Kidney capillary endothelial cell (primary cell): Measurements from ENCODE around the gene MSX1.

Source experiments
- DNase-seq: peaks from one replicate; pipeline ENCODE4 v3.0.0-alpha.2; 2018; ENCODE audit warnings: low spot score

MSX1 gene

DNA sequence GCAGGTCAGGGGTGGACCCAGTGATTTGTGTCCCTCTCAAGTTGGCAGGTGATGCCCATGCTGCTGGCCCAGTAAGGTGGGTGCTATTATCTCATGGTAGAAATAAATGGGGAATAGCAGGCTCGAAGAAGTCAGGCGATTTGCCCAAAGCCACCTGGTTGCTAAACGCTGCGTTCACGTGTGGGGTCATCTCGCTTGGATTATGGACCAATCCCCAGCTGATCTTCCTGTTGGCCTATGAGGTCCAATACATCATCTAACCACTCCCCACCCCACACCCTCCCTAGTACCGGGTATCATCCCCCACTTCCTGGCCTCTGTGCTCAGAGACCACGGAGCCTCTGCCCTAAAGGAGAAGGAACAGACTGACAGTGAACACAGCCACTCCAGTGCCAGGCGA is 18.3 kb upstream of the MSX1 start:
- no peak for DNase-seq

- no peak for DNase-seq
Measured at GRCh38 chr4:4842476-4843441, 16.7 kb upstream of the MSX1 start.

DNA sequence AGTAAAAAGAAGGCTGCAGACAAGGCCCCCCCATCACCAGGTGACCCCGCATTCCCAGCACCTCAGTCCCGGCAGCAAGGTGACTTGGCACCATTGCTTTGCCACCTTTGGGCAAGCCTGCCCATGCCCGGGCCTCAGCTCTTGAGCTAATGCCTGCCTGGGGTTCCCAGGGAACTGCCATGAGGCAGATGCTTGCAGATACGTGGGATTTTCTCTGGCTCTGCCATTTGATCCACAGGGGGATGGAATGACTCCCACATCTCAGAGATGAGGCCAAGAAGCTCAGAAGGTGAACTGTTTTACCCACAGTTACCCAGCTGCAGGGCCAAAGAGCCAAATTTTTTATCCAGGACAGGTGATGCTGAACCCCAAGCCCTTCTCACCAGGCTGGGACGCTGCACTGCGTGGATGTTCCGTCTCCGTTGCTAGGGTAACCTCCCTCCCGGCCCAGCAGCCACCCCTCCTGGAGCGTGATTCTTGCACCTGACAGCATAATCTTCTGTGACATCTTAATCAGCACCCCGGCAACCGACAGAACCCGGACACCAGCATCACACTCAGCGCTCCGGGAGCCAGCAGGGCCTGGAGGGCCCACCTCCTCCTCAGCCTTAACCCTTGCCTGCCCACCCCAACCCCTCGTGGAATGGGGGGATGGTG is 15.7 kb upstream of the MSX1 start:
- DNase-seq, result no peak

DNA sequence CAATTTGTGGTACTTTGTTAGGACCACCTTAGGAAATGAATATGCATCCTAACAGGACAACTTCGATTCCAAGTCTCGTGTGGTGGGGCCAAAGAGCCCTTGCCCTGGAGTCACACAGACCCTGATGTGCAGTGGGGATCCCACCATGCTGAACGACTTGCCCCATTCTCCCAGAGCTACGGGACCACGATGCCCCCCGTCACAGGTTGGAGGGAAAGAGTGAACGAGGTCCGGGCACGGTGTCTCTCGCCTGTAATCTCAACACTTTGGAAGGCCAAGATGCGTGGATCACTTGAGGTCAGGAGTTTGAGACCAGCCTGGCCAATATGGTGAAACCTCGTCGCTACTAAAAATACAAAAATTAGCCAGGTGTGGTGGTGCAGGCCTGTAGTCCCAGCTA is 14.4 kb upstream of the MSX1 start:
- DNase-seq, result no peak

DNA sequence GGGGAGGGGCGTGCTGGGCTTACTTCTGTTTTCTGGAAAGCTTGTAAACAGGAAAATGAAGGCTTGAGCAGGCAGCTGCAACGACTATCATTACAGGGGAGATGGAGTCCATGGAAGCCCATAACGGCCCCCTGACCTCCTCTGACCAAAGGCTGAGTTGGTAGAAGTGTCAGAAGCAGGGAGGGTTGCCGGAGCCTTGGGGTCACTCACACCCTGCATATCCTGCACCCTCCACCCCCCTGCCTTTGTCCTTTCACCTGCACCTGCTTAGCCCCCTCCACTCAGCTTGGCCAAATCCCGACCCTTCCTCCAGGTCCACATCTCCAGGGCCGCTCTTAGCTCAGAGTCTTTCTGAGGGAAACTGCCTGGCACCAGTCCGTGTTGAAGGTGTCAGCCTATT is 12.5 kb upstream of the MSX1 start:
- DNase-seq, result no peak

DNA sequence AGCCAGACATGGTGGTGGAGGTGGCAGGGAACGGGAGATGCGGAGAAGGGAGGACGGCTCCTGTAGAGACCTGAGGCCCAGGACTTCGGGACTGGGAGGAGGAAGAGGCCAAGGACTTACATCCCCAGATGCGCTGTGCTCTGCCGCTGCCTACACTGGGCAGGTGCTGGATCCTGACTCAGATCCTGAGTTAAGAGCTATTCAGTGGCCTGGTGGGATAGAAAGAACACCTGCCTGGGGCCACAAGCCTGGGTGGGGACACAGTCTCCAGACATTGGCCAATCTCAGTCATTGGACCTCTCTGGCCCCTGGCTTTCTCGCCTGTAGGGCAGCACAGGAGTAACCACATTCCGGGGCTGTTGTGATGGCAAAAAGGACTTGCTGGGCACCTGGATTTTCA is 10.9 kb upstream of the MSX1 start:
- DNase-seq, result no peak

- no peak for DNase-seq
Measured at GRCh38 chr4:4849106-4849505, 10.4 kb upstream of the MSX1 start.

DNA sequence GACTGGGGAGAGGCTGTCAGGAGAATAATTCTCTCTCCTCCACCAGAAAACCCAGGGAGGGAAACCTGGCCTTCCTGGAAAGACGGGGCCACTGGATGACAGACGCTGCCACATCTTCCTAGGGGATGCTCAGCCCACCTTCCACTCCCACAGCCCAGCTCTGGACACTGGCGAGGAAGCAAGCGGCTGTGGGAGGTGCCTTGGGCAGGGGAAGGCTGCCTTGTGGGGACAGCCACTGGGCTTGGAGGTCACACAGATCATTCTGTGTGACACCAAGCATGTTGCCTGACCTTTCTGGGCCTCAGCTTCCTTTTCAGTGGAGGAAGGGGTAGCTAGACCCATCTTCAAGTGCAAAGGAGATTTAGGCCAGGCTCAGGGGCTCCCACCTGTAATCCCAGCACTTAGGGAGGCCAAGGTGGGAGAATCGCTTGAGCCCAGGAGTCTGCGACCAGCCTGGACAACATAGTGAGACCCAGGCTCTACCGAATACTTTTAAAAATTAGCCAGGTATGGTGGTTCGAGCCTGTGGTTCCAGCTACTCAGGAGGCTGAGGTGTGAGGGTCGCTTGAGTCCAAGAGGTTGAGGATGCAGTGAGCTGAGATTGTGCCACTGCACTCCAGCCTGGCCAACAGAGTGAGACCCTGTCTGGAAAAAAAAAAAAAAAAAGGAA is 9.8 kb upstream of the MSX1 start:
- DNase-seq, result no peak

DNA sequence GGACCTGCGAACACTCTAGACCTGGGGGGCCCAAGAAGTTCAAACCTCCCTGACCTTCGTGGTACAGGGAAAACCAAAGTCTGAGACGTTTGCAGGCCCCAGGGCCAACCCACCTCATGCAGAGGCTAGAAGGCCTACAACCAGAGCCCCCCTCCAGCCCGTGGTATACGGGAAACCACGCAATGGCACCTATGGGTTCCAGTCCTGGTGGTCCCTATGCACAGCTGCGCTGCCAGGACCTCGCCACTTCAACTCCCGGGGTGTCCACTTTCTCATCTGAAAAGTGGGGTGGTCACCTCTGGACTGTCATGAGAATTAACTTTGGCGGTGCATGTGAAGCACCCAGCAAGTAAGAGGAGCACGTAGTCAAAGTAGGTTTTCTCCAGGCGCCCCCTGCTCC is 8.4 kb upstream of the MSX1 start:
- DNase-seq, result no peak

DNA sequence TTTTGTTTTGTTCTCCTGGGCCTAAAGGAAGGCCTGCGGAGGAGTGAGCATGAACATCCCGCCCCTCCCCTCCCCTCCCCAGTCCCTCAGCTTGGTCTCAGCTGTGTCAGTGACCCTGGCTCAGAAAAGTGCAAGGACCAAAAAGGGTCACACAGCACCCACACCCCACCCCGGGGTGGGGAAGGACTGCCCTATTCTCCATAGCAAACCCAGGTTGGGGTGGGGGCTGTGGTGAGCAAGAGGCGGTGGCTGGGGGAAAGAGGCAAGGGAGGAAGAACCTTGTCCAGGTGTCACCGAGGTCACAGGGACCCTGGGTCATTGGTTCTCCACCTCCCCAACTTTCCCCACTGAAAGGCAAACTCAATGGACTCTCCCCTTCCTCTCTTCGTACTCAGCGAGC is 7.6 kb upstream of the MSX1 start:
- no peak for DNase-seq

GRCh38 chr4:4852591-4853362 is 6.7 kb upstream of the MSX1 start:
- DNase-seq, result no peak

- no peak for DNase-seq
Measured at GRCh38 chr4:4853371-4853823, 6.1 kb upstream of the MSX1 start.

DNA sequence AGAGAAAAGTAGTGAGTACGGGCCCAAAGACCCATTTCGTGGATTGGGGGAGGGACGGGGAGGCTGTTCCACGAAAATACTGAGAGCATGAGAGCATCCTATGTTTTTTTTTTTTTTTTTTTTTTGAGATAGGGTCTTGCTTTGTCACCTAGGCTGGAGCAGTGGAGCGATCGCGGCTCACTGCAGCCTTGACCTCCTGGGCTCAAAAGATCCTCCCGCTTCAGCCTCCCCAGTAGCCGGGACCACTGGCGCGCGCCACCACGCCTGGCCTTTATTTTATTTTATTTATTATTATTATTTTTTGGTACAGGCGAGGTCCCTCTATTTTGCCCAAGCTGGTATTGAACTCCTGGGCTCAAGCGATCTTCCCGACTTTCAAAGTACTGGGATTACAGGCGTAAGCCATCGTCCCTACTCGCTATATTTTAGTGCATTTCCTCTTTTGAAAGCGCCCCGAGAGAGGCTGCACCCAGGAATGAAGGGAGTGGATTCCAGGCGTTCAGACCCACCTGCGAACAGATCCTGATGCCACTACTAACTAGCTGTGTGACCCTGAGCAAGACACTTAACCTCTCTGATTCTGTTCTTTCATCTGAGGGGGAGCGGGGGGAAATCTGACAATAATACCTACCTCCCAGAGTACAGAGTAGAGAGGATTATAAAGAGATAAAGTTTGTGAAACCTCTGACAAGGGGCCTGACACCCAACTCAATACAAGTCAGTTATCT is 5.4 kb upstream of the MSX1 start:
- DNase-seq, result no peak

DNA sequence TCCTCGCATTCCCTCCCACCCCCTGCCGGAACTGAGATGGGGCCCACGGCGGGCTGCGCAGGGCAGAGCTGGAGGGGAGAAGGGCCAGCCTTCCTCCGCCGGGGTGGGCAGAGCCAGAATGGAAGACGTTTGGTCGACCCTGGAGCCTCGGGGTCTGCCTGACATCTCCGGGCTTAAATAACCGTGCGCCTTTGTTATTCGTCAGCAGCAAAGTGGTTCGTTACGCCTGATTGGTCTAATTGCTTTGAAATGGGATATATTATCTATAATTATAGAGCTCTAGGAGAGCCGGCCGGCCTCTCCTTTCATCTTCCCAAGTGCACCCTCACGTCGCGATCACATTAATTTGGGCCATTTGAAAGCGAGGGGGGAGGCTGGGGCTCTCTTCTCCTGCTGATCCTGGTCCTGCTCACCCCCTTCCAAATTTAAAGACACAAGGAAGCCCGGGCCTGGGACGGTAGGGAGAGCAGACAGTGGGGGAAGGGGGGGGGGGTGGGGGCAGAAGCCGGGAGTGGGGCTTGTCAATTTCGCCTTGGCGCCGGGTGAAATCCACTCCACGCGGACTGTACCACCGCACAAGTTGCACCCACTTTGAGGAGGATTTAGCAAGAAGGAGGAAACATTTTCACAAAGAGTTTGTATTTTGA is 4.7 kb upstream of the MSX1 start:
- DNase-seq, result no peak

DNA sequence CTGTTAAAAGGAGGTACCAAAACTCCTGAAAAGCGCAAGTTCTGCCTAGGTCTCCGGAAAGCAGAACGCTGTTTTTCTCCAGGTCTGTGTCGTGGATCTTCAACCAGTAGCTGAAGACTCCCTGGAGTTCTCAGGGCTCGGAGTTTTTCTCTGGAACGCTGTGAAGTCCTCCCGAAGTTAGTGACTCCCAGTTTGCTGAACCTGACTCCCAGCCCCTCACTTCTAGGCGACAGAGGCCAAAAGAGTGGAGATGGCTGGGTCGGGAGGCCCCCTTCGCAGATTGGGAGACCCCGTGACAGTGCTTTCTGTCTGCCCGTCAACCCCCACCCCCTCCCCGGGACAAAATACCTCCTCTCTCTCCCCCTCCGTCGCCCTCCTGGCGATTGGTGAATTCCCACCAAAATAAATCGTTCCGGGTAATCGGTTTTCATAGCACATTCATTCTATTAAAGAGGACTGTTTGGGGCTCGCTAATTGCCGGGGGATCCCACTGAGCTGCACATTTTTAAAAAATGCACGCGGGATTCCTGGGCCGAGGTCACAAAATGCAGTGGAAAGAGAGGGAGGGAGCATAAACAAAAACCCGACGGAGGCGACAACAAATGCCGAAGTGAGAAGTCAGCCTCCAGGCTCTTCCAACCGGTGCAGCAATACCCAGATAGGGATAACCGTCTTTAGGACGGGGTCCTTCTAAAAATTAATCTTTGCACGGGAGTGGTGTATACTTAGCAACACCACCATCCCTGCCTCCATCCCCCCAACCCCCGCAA is 4.0 kb upstream of the MSX1 start:
- DNase-seq, result no peak

DNA sequence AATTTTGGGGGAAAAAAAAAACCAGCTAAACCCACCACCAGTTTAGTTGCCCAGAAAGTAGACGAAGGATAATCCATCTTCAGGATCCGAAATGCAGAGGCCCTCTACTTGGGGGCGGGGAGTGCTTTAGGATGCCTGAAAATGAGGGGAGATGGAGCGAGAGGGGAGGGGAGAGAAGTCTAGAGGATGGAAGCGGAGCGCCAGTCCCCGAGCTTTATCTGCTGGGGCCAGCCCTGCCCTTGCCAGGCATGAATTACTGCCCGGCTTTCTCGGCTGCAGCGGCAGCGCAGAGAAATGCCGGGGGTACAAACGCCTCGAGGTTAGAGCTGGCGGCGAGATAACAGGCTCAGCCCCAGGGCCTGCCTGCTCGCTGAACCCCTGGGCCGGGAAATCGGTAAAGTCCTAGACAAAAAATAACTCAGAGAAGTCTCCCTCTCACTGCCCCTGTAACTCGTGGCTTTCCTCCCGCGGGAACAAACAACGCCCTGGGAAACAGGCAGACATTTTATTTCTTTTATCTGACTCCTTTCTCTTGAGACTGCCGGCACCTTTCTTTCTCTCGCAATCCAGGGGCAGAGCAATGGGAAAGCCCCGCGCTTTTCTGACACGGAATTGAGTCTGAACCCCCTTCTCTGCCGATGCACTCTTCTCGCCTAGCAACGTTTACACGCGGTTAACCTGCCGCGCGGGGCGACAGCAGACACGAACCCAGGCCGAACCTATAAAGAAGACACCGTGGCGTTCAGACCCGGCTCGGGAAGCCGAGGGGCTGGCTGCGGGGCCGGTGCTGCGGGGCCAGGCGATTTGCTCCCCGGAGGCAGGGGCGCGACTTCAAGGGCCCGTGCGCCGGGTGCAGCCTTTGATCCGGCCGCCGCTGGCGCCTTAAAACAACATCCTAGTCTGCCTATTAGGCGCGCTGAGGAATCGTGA is 3.1 kb upstream of the MSX1 start:
- no peak for DNase-seq

DNA sequence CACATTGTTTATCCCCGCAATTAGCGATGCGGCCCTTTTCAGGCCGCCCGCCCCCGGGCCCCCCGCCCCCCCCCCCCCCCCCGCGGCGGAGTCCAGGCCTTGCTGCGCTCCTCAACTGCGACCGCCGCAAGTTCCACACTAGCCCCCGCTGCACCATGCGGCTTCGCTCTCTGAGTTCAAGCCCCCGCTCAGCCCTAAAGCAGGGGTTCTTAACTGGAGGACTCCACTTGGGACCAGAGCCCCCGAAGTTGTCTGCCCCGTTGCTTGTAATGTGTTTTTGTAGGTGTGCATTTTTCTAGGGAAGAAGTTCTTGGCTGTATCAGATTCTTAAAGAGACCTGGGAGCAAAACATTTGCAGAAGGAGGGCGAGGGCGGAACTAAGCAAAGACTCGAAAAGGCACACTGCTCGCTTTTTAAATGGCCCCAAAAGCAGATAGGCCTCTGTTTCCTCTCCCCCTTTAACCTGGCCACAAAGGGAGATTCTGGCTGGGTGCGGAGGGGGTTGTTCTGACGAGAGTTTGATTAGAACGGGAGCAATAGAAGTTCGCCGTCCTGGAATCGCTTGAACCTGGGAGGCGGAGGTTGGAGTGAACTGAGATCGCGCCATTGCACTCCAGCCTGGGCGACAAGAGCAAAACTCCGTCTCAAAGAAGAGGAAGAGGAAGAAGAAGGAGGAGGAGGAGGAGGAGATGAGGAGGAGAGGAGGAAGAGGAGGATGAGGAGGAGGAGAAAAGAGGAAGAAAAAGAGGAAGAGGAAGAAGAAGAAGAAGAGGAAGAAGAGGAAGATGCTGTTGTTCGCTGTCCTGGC is 2.3 kb upstream of the MSX1 start:
- no peak for DNase-seq
